G401.6 (cell line): ENCODE results near the gene KCTD18.

ENCODE experiments used
- FAIRE-seq: peaks from 2 replicates; lab custom pipeline; 2012; peaks lifted over from hg19 to GRCh38; lab: Jason Lieb, UNC

Gene KCTD18

GRCh38 chr2:200509612-200510433 is at the start of gene KCTD18:
Gene KCTD18 (minus strand): TSS chr2:200510068. CDS start chr2:200507016, 3,052 bp downstream.
- FAIRE-seq, result no peak

GRCh38 chr2:200540793-200541192 is 30.9 kb upstream of the KCTD18 start:
- FAIRE-seq, result no peak

DNA sequence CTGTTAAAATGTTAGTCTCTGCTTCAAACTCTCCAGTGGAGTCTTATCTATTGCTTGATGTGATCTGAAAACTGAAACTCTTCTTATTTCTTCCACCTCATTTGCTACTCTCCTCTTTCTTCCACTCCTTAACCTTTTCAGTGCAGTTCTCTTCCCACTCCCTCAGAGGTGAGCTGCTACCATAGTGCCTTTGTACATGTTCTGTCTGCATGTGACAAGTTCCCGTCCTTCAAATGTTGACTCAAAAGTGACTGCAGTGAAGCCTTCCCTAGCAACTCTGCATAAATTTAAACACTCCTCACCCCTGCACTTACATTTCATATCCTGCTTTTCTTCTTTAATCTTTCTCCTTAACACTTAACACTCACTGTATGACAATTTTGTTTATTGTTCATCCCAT is 28.3 kb upstream of the KCTD18 start:
- no peak for FAIRE-seq

DNA sequence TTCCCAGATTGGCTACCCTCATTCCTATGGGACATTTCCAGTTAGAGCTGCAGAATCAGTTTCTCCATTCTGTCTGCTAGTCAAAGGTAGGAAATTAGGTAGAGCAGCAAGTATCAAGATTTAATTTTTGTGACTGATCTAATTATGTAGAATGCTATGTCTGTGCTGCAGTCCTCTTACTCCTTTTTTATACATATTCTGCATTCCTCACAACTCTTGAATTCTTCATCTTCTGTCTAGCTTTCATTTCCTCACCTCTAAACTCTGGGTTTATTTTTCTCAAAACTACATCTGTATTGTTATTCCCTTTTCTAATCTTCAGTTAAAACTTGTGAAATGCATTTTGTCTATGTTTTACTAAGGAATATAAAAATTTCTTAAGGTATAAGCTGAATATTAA is 24.7 kb upstream of the KCTD18 start:
- no peak for FAIRE-seq

DNA sequence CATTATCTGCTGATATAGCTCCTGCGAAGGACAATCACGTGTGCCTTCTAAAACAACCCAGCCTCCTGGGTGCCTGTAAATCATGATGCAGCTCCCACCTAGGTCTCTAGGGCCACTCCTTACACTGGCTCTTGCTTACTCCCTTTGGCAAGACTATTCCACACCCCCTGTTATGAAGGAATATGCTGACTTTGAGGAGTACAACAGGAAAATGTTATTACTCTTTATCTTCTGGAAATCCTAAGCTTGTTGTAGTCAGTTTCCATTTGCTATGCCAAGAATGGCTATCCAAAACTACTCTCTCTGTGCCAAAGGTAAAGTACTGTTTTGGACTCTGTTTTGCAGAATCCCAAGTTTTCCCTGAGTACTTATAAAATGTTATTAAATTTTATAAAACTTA is 23.9 kb upstream of the KCTD18 start:
- FAIRE-seq, result no peak

- FAIRE-seq, result no peak
These were observed 18.4 kb upstream of the KCTD18 start for GRCh38 chr2:200528228-200528627.

GRCh38 chr2:200525882-200526651 is 16.2 kb upstream of the KCTD18 start, which contains the start of gene SGO2:
Gene SGO2 (plus strand): TSS chr2:200526207. CDS start chr2:200532976, 6,769 bp downstream.
- FAIRE-seq, result peak; percentile 96

DNA sequence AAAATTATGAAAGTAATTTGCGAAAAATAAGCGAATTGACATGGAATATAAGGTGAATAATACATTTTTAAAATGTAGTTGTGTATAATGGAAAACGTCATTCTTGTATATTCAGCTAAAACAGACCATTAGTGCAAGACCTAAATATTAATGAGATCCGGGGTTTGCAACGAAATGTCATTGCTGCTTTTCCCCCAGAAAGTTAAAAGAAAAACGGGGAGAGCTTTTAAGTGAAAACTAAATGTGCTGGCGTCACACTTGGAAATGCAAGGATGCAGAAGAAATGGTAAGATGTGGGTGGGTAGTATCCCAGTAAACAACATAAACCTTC is 15.6 kb upstream of the KCTD18 start:
- FAIRE-seq, result no peak

DNA sequence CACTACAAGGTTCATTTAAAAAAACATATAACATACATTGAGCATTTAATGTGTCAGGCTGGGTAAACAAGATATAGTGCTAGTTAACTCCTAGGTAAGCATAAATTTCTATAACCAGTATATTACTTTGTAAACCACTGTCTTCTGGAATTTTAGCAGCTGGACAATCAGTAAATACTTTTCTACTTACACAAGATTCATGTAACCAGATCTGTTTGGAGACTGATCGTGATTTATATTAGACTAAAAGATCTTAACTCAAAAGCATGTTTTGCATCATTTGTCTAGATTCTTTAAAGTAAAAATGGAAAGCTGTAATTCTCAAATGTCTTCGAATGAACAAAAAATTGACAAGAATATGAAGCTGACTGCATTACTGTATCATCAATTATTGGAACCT is 15.2 kb upstream of the KCTD18 start:
- FAIRE-seq, result no peak

DNA sequence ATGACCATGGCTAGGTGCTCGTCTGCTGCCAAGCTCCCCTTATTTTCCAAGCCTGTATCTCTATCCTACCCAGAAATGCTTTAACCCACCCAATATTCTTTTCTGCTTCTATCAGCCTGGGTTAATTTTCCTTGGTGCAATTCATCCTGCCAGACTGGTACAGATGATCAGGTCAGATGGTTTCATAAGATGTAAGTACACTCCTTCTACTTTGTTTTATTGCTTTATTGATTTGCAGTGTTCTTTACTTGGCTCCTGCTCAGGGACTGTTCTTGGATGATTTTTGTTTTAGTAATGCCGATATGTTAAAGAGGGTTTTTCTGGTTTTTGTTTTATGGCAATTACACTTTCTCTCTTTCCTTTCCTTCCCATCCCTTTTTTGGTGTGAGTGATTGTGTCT is 13.7 kb upstream of the KCTD18 start:
- FAIRE-seq, result no peak

- FAIRE-seq, result no peak
These were observed 13.3 kb upstream of the KCTD18 start for GRCh38 chr2:200523158-200523557.

DNA sequence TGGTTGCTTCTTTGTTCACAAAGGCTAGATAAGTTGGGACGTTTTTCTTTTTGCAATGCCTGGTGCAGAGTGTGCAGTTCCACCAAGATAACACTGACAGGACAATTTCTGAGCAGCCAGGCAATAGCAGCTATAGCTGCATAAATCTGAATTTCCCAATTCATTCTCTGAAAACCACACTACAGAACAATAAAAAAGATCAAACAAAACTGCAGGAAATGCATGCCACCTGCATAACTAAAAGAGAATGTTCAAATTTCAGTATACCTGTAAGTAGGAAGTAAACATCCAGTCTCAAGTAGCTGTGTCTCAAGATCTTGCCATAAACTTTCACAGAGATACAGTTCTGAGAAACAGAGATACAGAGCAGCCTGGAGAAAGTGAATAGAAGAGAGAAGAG is 5.3 kb upstream of the KCTD18 start:
- FAIRE-seq, result no peak

GRCh38 chr2:200509235-200509611 is 645 bp downstream of the KCTD18 start:
- no peak for FAIRE-seq

GRCh38 chr2:200507179-200507578 is 2.7 kb downstream of the KCTD18 start:
- FAIRE-seq, result no peak

DNA sequence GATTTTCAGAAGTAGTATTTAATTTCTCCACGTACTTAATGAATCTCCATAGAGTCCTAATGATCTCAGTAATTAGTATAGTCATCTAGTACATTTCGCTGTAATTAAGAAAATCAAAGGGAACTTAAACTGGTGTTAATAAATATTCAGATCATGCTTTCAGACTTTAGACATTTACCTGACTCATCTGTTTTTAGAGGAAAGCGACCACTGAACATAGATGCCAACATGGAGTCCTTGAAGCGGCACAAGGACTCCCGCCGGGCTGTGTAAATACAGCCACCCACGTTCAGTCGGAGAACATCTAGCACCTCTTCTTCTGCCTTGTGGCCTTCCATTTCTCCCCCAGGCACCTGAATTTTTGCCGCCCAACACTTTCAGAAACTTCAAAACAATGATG is 3.2 kb downstream of the KCTD18 start:
- FAIRE-seq, result no peak

- no peak for FAIRE-seq
These were observed 7.7 kb downstream of the KCTD18 start for GRCh38 chr2:200502196-200502595.

- FAIRE-seq, result no peak
These were observed 11.3 kb downstream of the KCTD18 start for GRCh38 chr2:200498402-200499162.

GRCh38 chr2:200496696-200497095 is 13.2 kb downstream of the KCTD18 start:
- no peak for FAIRE-seq

DNA sequence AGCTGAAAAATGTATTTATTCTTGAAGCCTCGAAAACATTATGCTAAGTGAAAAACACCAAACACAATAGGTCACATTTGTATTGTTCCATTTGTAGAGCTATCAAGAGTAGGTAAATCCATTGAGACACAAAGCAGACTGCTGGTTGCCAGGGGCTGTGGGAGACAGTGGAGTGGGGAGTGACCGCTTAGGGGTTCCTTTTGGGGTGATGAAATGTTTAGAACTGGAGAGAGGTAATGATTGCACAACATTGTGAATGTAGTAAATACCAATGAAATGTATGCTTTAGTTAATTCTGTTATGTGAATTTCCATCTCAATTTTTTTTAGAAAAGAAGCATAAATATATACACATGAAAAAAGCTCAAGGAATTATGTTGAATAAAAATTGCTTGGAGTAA is 15.8 kb downstream of the KCTD18 start:
- no peak for FAIRE-seq

DNA sequence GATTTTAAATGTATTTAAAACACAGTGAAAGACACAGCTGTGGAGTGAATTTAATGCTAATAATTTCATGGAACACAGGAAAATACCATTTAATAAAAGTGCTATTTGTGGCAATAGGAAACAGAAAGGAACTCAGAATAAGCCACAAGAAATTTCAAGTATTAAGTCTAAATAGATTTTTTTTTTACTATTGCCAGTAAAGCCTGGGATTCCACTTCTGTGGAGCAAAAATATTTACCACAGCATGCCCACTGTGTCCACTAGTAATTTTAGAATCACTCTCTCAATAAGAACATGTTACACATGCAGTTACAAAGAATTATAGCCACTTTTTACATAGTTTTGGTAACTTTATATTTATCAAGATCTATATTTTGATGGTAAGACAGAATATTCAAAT is 17.2 kb downstream of the KCTD18 start:
- FAIRE-seq, result no peak

- FAIRE-seq, result no peak
These were observed 19.9 kb downstream of the KCTD18 start for GRCh38 chr2:200490001-200490400.

DNA sequence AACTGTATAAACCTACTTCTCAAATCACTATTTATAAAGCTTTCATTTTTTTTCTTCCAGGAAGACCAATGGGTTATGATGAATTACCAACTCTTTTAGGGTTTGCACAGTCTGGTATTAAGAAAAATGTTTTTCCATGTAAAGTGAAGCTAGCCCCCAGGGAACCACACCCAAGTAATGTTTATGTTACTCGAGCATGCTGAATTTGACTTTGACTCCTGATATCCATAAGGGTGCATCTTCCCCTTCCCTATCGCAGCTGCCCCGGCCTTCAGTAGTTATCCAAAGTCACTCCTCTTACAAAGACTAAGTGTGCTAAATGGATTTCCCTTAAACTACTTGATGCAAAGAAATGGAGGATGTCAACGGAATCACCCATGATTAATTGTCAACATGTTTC is 21.7 kb downstream of the KCTD18 start:
- no peak for FAIRE-seq

- FAIRE-seq, result no peak
These were observed 23.3 kb downstream of the KCTD18 start for GRCh38 chr2:200486529-200486928.
